ENCODE measurements around the gene CLASP2.
"Not testable (repeated sequence)": the region's sequence is repeated elsewhere in the genome, so short reads cannot be mapped to it uniquely, and the experiment has no call there.

Gene CLASP2

DNA sequence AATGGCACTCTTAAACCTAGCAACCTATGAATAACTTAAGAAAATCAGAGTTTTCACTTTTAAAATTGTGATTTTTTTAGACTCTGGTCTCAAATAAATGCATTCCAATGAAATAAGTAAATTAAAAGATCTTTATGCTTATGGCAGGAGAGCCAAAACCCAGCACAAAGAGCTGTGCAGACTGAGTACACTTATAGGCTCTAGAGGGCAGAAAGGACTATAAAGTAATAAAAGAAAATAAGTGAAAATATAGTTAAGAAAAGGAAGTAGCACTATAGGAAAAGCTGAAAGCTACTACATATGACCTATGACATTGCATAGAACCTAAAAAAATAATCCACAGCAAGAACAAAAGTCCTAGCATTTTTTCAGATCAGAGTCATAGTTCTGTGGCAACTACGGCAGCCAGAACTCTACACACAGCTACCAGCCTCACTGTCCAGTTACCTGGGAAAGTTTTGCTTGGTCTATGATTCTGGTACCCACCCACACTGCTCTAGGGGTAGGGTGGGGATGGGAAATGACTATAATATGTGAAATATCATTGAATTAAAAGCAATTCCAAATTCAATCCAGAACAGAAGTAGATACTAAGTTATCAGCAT is 30.5 kb downstream of the CLASP2 start:
- ATAC-seq (no peak), DNase-seq (no peak)

DNA sequence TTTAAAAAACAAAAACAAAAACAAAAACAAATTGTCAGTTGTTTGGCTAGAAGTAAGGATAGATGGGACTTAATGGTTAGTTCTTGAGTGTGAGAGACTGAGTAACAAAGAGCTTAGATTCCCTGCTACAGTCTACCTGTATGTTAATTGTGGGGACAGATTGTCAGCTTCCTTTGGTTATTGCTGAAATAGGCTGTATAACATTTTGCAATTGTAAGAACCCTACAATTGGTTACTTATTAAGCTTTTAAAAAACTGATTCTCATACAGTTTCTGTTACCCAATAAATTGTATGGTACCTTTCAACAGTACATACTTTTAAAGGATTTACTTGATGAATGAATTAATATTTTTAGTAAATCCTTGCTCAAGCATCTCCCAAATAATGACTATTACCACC is 35.3 kb downstream of the CLASP2 start:
- no peak for DNase-seq
- ATAC-seq = no peak

DNA sequence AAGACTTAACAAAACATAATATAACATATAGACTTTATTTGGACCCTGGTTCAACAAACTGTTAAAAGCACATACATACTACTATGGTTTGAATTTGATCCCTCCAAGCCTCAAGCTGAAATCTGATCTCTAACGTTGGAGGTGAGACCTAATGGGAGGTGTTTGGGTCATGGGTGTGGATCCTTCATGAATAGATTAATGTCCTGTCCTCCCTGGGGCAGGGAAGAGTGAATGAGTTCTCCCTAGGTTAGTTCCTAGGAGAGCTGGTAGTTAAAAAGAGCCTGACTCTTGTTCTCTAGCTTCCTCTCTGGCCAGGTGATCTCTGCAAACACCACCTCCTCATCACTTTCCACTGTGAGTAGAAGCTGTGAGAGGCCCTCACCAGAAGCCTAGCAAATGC is 36.4 kb downstream of the CLASP2 start:
- DNase-seq = no peak
- ATAC-seq = no peak

DNA sequence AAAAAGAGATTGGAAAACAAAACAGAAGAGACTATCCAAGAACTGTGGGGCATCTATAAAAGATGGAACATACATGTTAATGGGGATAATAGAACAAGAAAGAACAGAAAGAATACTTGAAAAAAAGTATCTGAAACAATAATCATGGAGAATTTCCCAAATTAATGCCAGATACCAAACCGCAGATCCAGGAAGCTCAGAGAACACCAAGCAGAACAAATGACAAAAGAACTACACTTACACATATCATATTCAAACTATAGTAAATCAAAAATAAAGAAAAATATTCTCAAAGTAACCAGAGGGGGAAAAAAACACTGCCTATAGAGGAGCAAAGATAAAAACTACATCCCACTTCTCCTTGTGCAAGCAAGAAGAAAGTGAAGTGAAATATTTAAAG is 40.0 kb downstream of the CLASP2 start:
- no peak for ATAC-seq
- DNase-seq = no peak

DNA sequence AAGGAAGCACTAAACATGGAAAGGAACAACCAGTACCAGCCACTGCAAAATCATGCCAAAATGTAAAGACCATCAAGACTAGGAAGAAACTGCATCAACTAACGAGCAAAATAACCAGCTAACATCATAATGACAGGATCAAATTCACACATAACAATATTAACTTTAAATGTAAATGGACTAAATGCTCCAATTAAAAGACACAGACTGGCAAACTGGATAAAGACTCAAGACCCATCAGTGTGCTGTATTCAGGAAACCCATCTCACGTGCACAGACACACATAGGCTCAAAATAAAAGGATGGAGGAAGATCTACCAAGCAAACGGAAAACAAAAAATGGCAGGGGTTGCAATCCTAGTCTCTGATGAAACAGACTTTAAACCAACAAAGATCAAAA is 44.6 kb downstream of the CLASP2 start:
- ATAC-seq, DNase-seq: not testable (repeated sequence)

DNA sequence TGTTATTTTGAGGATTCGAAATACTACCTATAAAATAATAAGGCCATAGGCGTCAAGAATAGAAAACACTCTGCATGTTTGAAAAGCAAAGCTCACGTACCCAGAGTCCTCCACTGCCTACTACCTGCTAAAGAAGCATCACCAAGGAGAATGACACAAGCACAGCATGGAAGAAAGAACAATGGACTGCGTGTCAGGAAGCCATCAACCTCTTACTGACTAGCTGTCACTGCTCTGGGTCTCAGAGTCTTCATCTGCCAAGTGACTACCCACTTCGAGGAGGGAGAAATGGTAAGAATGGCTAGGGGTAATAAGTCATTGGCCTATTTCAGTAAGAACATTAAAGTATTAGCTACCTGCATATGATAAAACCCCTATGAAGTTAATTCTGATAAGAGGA is 49.4 kb downstream of the CLASP2 start:
- no peak for DNase-seq
- no peak for ATAC-seq

DNA sequence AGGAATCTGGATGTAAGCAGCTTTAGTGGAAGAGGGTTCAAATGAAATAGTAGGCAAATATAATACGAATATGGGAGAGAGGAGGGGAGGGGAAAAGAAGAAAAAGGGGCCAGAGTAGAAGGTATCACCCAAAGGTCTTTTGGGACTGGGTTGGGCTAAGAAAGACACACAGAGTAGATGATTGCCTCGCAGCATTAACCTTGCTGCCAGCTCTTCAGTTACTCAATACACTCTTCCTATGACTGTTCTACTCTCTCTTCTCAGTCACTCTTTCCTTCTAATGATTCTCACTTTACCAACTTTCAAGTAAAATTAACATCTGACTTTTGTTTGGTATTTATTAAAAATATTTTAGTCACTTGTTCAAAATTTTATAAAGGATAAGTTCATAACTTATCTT is 52.8 kb downstream of the CLASP2 start:
- no peak for DNase-seq
- no peak for ATAC-seq

DNA sequence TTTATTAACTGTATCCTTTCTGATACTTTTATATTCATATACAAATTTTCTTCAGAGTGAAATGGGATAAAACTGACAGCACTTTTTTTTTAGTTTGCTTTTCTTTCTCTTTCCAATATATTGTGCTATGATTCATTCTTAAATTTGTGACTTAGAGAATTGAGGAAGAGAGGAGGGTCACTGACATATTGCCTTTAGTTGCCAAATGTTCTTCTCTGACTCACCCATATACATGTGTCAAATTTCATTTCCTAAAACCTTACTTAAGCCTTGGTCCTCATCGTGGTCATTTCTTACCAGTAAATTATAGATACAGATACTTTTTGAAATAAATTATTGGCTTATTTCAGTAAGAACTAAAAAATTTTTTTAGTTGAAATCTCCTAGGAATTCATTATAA is 53.9 kb downstream of the CLASP2 start:
- ATAC-seq = no peak
- no peak for DNase-seq

DNA sequence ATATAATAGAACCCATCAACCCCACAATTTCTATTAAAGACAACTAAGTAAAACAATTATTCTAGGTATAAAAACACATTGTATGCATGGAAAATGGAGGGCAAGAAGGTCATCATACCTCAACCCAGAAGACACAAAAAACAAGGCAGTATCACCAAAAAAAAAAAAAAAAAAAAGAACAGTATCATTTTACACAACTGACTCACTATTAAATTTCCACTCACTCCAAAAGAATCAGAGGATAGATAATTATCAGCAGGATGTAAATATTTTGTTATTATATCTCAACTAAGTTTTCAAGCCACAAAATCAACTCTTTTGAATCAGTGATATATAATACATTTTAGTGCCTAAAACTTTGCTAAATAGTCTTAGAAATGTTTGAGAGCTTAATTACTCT is 55.0 kb downstream of the CLASP2 start:
- ATAC-seq = no peak

DNA sequence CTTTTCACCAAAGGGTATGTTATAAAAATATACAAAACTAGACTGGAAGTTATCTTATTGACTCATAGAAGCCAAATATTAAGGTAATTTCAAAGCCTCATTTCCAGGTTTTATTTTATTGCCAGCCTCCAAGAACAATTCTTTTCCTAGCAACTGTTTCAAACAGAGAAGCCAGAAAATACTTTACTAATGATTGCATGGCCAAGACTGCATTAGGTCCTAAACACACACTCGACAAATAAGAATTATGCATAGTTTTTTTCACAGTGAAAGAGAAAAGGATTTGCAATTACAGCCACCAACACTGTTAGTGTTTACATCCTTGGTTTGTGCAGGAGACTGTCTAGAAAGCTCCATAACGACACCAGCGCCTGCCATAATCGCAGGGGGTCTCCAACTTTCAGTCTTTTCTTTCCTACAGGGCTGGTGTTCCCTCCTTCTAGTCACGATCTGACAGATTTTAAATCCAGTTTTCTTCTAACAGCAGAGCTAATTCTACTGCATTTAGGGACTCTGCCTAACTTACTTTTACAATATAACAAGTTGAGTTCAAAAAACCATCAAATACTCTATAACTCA is 58.1 kb downstream of the CLASP2 start:
- ATAC-seq = no peak

More for the DNA sequence above, 55.0 kb downstream of the CLASP2 start:
- DNase-seq = no peak

DNA sequence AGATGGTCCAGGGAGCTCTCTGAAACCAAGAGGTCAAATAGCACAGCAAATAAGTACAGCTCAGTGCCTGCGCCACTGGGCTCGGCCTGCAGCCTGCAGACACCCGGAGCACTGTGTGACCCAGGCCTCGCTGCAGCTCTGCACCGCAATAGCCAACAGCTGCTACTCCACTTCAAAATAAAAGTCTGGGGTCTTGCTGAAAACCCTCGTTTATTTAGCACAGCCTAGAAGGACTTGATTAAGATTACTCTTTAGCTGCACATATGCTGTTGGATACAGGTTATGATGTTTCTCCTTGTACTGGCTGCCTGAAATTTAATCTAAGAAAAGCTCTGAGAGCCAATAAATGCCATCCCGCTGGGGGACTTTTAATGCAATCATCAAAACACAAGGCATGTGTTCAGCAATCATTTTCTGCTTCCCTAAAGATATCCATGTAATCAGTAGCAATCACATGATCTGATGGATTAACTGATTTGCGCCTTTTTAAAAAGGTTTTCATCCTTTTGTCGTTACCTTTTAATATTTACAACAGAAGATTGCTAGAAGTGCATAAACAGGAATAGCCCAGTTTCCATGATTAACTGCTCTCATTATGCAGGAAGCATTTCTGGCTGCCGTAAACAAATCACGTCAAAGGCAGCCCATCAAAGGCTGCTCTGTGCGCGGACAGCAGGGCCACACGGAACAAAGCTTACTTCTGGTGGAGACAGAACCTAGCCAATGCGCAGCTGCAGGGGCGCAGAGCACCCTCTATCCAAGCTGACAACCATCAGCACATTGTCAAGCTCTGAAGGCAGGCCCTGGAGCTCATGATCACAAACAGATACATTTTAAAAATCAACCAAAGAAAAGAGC is 58.8 kb downstream of the CLASP2 start:
- ATAC-seq = peak; percentile 73
- peak; percentile 21 for DNase-seq

More for the DNA sequence above, 58.1 kb downstream of the CLASP2 start:
- no peak for DNase-seq

DNA sequence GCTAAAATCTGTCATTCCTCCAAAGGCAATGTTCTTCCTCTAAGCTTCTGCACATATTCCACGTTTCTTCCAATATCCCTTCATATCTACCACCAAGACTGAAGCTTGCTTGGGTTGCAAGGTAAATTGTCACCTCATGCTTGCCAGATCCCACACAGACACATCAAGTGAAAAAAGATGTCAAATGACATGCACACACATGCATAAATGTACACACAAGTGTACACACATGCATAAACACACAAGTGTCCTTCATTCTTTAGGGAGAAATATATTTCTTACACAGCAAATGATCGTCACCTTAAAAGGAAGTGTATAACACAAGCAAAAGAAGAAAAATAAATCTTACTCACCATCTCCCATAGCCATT is 59.4 kb downstream of the CLASP2 start:
- no peak for ATAC-seq
- DNase-seq = no peak

DNA sequence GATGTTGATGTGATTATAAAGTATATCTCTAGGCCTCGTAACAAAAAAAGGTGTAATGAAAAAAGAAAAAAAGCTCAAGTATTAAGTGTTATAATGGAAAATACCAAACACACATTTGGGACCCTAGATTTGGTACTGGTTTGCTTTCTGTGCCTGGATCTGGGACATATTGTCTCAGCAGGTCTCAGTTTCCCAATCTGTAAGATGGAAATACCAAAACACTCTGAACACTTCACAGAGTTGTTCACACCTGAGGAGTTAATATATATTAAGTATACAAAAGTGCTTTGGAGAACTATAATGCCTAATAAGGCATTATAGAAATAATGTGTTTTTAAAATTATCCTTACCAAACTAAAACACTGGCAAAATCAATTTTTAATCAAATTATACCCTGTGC is 60.0 kb downstream of the CLASP2 start:
- ATAC-seq (no peak), DNase-seq (no peak)

DNA sequence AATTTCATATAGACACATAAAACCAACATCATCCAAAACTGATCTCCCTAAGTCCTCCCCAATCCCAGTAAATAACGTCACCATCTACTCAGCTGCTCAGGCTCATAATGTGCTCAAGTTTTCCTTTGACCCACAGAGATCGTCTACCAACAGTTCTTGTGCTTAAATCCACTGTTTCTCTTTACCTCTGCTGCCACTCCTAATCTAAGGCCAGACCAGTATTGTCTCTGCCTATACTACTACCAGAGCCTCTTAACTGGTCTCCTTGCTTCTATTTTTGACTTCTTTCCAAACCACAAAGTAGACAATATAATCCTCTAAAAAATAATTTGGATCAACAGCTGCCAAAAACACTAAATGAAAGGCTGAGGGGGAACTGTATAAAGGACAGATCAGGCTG is 65.3 kb downstream of the CLASP2 start:
- ATAC-seq = no peak

DNA sequence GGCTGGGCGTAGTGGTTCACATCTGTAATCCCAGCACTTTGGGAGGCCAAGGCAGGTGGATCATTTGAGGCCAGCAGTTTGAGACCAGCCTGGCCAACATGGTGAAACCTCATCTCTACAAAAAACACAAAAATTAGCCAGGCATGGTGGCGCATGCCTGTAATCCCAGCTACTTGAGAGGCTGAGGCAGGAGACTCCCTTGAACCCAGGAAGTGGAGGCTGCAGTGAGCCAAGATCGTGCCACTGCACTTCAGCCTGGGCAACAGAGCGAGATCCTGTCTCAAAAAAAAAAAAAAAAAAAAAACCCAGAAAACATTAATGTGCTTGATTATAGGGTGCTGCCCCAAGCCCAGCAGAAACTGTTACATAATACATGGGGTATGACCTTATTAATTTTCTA is 67.0 kb downstream of the CLASP2 start:
- ATAC-seq, DNase-seq: not testable (repeated sequence)

More for the DNA sequence above, 65.3 kb downstream of the CLASP2 start:
- no peak for DNase-seq

DNA sequence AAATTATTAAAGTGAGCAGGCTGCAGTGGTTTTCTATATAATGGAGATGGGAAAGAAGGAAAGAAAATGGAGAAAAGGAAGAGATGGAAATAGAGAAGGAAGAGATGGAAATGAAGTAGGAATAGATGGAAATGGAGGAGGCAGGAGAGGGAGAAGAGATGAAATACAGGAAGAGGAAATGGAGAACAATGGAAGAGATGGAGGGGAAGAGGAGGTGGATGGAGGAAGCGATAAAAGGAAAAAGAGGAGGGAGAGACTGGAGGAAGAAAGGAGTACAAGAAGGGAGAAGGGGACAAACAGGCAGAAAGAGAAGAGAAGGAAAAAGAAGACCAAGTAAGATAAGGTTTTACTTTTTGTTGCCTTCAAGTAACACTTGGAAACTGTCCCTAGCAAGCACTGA is 67.6 kb downstream of the CLASP2 start:
- ATAC-seq = no peak

DNA sequence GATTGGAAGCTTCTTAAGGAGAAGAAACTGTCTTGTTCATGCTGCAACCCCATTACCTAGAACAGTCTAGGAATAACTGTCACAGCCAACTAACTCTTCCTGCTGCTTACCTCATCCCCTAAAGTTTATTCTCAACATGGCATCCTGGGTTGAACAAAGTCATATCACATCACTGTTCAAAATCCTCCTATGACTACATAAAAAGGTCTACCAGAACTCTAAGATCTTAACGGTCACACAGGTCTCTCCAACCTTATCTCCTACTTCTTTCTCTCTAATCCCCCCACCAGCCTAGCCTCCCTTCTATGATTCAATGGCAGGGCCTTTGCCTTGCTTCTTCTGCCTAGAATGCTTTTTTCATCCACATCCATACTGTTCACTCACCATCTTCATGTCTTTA is 69.3 kb downstream of the CLASP2 start:
- DNase-seq (no peak), ATAC-seq (no peak)

More for the DNA sequence above, 67.6 kb downstream of the CLASP2 start:
- no peak for DNase-seq

DNA sequence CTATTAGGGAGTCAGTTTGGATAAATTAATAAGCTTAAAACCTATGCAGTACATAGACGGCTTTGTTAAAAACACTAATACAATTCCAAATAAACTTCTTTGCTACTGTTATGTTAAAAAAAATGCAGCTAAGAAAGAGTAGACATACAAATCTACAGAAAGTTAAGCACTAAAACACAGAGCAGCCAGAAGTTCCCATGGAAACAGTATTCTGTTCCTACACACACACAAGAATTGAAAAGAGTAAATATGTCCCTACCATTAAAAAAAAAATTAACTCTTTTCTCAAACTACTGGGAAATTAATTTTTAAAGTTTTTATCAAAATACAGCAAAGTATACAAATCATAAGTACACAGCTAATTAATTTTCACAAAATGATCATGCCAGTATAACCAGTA is 71.6 kb downstream of the CLASP2 start:
- no peak for ATAC-seq
- no peak for DNase-seq

DNA sequence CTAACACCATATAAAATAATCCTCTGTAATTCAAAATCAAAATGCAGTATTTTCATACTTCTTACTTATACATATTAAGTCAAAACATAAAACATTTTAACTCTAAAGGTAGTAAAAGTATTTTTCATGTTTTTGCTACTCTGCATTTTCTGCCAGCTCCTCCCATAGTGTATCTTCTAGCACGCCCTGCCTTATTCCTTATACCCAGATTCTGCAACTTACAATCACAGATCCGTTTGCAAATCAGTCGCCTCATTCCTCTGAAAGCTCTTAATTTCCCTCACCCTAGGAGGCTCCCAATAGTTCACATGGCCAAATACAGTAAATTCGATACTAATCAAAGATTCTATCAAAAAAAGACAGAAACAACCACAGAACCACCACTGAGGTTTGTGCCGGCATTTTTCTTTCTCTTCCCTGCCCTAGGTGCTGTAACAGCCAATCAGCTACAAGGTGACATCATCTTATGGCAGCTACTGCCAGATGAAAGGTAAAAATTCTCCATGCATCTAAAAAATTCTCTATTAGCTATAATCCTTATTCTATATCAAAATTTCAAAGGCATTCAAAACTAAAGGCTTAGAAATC is 72.9 kb downstream of the CLASP2 start:
- ATAC-seq (peak; percentile 76), DNase-seq (peak; percentile 21)

DNA sequence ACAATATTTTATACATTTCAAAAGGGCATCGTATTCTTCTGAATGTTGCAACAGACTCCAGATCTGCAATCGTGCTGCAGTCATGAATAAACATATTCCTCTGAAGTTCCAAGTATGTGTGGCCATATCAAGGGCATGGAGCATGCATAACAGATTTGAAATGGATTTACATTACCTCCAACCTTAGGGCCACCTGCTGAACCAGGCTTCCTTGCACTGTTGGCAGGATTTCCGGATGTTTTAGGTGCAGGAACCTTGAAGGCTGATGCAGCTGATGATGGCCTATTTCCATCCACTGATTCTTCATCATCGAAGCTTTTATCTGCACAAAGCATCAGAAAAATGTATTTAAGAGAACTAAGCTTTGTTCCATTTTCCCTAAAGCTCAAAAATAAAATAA is 73.5 kb downstream of the CLASP2 start:
- DNase-seq (no peak), ATAC-seq (no peak)

DNA sequence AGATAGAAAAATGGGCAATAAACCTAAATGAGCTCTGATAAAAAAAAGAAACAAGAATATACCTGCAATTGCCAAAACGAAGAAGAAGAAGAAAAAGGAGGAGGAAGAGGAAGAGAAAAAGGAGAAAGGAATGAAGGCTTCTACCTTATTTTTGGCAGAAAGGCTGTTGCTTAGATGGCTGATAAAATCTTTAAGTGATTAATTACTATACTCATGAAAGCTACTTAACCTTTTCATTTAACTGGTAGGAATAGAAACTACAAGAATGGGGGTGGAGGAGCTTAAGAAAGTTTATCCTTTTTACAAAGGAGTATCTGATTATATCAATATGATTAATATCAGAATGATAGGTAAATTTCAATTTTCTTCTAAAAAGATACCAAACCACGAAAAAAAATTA is 75.2 kb downstream of the CLASP2 start:
- no peak for DNase-seq
- no peak for ATAC-seq

DNA sequence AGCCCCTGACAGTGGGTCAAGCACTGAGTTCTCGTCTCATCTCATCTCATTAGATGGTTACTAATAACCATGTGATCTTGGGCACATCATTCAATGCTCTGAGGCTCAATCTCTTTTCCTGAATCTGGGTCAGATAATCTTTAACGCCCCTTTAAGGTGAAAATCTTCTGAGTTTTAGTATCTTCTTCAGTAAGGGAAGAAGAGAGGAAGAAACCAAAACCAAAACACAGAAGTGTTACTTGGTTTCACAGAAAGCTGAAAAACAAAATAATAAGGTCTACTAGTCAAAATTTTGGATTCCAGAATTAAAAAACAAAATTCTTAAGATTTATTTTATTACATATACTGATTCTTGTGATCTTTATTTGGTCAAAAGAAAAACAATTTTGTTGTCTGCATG is 78.2 kb downstream of the CLASP2 start:
- ATAC-seq (no peak), DNase-seq (no peak)

DNA sequence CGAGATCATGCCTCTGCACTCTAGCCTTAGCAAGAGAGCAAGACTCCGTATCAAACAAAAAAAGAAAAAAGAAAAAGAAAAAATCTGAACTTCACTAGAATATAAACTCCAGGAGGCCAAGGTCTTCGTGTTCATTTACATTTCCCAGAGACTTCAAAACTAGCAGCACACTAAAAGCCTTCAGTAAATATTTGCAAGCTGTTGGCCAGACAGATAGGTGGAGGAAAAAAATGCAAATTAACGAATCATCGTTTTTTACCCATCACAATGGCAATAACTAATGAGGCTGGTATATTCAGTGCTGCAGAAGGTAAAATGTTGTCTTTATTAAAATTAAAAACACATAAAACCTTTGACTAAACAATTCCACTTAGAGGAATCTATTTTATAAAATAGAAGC is 80.6 kb downstream of the CLASP2 start:
- ATAC-seq (no peak), DNase-seq (no peak)
